Measurements from ENCODE around the gene LRMDA. TPM values are rescaled to one million over a fixed set of nuclear protein-coding genes. Genes with fewer than 3 reads are reported as not detected.

Gene LRMDA
- total RNA-seq, 1 donor from 2014 or later = 4.5 TPM

DNA sequence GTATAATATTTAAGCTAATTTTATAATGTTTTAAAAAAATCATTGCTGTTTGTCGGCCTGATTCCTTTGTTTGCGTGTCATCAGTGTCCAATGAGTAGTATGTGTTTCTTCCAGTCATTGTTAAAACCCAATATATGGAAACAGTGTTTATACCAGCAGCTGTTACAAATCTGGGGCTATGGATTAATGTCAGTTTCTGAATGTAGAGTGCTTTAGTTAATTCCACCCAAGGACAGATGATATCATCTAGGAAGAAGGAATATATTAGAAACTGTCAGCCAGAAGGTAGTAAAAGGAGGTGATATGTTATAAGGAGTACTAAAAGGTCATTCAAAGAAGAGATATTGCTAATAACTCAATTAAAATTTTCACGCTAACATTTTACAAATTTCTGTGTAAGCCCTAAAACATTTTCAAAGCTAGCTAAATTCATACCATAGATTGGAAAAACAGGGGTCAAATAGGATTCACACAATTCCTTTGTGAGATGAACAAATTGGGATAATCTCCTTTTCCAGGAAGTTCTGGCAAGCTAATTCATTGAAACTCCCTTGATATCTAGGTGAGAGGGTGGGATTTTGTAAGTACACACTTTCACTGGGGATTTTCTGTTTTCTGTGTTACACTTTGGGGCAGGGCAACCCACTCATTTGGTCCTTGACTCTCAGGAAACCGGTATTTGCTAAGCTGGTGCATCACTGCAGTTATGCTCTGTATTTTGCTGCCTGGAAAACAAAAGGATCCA, 448.8 kb downstream of the LRMDA start:
- no peak for DNase-seq (ENCODE audit: low spot score)
- intact Hi-C loops (cut with DNase I) = no loop called here

DNA sequence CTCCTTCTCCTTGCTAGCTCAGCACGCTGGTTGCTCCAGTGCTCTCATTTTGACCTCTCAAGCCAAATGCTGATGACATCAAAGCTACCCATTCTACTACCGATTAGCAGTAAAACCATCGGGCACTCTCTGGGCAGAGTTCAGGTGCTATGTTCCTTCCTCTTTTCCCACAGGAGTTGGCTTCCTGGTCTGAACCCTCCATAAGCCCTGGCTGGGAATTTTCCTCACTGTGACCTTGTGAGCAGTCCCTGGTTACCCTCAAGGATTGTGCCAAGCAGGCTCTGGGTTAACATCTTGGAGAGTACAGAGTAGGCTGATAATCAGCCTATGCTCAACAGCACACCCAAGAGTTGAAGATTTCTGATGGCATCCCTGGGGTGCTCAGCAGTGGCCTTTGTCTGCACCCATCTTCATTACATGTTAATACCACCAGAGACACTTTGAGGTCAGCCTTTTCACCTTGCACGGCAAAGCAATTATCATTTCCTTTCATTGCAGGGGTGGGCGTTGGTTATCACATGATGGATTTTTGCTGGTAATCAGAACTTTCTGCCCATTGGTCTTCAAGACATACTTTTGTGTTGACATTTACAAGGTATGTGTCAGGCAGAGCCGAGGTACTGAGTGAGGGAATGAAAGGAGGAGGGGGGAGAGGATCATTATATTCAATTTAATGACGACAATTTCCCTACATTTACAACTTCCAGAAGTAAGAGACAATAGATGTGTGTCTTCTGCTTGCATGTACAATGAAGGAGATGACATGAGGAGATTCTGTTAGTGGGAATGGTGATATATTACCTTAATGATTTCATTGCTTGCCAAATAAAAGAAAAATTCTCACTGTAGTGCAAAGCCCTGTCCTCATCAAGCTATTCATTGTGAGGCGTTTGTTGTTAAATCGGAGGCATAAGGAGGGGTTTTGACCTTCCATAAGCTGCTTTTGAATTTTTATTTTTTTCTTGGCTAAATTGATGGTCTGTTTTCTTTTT, 452.0 kb downstream of the LRMDA start:
- no peak for DNase-seq (ENCODE audit: low spot score)
- intact Hi-C loops (cut with DNase I) = no loop called here

DNA sequence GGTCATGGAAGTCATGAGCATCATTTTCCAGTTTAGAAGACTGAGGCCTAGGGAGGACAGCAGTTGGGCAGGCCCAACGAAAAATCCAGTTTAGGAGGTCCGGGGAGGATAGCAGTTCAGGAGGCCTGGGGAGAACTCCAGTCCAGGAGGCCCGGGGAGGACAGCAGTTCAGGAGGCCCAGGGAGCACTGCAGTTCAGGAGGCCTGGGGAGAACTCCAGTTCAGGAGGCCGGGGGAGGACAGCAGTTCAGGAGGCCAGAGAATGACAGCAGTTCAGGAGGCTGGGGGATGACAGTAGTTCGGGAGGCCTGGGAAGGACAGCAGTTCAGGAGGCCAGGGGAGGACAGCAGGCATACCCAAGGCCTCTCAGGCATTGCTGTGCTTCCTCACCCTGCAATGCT, 453.4 kb downstream of the LRMDA start:
- DNase-seq (ENCODE audit: low spot score) = no peak
- intact Hi-C loops (cut with DNase I) = no loop called here

DNA sequence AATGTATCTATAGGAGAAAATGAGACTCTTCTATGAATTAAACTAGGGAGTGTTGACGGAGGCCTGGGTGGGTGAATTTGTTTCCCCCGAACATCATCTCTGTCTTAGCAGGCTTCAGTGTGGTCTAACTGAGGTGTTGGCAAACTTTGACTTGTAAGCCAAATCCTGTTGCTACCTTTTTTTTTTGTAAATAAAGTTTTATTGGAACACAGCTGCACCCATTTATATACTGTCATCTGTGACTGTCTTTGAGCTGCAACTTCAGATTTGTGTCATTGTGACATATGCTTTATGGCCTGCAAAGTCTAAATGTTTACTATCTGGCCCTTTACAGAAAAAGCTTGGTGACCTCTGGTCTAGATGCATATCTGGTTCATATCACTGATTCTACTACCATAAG, 455.9 kb downstream of the LRMDA start:
- no peak for DNase-seq (ENCODE audit: low spot score)
- intact Hi-C loops (cut with DNase I) = no loop called here

DNA sequence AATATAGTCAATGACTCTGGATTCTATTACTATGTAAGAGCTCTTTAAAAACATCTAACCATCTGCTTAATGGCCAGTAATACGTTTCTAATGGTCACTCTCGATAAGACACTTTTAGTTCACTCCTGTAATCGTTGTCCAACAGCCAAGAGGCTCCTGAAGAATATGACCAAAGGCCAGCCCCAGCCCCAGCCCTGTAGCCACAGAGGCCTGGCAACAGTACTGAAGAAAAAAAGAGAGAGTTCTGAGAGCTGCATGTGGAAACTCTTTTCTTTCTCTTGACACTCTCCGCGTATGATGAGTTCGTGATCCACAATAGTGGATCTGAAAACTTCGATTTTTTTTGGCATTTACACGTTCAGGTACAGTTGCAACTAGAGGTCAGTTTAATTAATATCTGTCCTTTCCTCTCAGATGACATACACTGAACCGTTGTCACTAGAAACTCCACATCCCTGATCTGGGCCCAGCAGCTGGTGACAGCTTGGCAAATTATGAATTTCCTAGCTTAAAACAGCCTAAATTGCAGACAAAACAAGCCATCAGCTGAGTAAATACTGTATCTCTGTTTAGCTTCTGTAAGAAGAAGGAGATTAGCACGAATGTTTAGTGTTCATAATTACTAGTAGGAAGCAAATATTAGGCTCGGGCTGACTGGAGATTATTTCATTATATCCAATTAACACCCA, 456.7 kb downstream of the LRMDA start:
- intact Hi-C loops (cut with DNase I) = no loop called here
- DNase-seq (ENCODE audit: low spot score) = no peak

DNA sequence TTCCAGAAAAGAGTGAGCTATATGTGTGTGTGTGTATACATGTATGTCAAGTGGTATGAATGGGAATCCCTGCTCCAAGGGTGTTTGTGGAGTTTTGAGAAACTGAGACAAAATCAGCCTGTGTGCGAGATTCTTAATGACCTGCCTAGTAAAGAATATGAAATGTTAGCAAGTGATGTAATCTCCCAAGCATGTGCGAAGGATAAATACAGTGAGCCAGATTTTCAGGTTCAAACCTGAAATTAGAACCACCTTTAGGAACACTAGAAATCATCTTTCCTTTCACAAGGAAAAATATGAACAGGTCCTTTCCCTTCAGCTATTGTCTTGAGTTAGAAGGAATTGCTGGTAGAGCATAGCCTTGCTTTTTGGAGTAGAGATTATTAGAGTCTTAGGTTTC, 457.6 kb downstream of the LRMDA start:
- no peak for DNase-seq (ENCODE audit: low spot score)
- intact Hi-C loops (cut with DNase I) = no loop called here

DNA sequence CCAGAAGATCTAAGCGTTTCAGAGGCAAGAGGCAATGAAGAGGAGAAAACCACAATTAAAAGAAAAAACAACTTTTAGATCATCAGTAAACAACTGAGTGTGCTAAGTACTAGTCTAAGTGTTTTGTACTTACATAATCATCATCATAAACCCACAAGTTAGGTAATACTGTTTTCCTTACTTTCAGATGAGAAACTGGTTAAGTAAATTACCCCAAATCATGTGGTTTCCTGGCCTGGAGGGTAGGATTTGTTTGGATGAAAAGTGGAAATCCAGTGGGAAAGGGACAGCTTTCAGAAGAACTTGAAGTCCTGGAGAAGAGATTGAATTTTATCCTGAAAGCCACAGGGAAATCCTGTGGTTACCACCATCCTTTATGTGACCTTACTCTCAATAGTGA, 463.3 kb downstream of the LRMDA start:
- intact Hi-C loops (cut with DNase I) = no loop called here
- DNase-seq (ENCODE audit: low spot score) = no peak

DNA sequence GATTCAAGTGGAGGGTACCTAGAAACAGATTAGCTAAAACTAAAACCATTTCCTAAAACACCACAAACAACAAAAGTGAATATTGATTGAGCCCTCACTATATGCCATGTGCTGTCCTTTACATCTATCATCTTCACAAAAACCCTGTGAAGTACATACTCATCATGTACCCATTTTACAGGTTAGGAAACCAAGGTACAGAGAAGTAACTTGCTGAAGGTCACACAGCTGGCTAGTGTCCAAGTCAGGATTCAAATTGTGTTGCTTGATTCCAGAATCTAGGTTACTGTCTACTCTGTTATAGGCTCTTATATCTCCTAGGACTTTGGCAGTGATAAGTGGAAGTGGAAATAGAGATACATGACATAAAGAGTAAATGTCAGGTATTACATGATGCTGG, 463.8 kb downstream of the LRMDA start:
- intact Hi-C loops (cut with DNase I) = no loop called here
- DNase-seq (ENCODE audit: low spot score) = no peak

DNA sequence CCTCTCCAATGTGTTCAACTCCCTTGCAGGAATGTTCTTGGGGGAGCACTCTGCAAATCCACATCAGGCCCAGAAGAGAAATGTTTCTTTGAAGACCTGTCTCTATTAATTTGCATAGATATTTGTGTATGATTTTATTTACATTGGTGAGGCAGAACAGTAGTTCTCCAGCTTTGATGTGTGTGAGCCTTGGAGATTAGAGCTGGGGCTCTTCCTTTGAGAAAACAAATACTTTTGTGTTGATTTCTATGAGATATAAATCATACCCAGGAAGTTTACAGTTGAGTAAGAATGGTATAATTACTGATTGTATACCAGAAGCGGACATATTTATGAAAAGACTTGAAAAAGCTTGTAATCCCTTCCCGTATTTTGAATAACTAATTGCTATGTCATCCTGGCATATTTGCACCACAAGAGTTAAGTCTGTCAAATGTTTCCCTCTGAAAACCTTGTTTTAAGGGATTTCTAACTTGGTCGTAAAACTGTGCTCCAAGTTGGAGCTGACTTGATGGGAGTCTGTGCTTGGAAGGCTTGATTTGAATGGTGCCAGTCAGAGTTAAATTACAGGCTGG, 468.5 kb downstream of the LRMDA start:
- DNase-seq (ENCODE audit: low spot score) = no peak
- intact Hi-C loops (cut with DNase I) = no loop called here

DNA sequence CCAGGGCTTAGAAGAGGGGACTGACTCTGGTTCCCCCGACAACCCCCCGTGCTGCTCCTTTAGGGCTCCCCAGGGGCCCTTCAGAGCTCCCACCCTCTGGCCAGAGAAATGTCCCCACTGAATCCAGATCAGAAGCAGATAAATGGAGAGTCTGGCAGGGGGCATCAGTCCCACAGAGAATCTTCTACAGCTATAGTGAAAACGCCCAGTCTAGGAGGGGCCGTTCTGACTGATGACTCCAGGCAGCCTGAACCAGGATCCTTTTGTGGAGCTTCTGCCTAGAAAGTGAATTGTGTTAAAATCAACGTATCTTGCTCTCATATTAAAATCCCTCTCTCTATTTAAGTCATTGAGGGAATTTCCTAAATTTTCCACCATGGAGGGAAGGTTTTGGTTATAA, 471.4 kb downstream of the LRMDA start:
- DNase-seq (ENCODE audit: low spot score) = no peak
- intact Hi-C loops (cut with DNase I) = no loop called here

DNA sequence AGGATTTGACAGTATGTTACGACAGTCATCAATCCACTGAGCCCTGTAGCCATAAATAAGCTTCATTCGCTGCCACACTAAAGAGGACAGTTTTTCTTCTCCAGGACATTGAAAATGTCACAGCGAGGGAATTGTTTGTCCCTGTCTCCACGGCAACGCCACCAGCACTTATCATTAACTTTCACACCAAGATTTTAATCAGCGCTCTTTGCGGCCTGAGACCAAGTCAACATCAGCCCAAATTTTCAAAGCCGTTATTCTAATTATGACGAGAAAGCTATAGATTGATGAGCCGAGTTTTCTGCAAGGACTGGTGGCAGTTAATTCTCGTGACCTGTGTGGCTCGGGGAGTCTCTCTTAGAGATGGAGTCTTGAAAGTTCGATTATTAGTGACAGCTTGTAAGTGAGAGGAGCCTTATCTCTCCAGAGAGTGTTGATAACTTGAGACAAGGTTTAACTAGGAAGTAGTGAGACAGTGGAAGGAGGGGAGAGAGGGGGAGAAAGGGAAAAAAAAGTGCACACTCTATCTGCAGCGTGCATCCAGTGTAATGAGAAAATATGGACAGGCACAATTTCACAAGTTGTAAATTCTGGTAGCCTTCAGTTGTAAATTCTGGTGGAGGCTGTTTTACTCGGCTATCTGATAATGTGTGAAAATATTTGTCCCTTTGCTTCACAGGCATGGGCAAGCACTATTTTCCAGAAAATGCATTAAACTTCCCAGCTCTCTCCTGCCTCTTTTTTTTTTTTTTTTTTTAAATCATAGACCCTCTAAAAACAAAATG, 473.3 kb downstream of the LRMDA start:
- DNase-seq (ENCODE audit: low spot score) = no peak
- intact Hi-C loops (cut with DNase I) = no loop called here

DNA sequence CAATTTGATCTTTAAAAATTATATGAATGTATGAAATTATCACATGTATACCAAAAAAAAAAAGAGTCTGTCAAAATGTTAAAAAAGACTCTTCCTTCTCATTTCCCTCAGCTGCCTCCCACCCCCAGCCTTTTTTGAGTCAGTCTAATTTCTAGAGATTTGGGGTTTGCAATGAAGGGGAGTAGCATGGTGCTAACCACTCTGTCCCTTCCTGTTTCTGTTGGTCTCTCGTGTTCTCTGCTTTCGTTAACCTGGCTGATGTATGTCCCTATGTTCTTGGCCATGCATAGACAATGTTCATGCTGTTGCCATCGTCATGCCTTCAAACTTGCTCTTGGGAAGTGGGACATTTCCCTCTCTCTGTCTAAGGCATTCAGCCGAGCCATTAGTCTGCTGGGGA, 474.1 kb downstream of the LRMDA start:
- intact Hi-C loops (cut with DNase I) = no loop called here
- no peak for DNase-seq (ENCODE audit: low spot score)

DNA sequence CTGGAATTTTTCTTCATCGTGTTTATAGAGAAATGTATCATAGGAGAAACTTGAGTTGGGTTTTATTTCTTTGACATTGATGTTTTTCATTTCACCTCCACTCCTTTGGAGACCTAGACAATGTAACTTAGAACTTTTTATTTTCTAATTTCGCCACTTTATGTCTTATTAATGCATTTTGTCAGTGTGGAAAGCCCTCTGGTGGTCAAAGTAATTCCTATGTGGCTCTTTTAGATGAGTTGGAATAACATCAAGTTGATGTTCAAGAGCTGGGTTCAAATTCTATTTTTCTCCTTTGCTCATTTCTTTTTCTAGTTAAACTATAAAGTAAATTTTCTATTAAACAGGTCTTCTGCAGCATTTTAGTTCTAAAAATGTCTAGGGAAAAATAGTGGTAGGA, 478.6 kb downstream of the LRMDA start:
- DNase-seq (ENCODE audit: low spot score) = no peak
- intact Hi-C loops (cut with DNase I) = loop anchor here (5.0 kb wide), 1 partner anchor 513 kb away; no protein-coding TSS in a partner anchor

DNA sequence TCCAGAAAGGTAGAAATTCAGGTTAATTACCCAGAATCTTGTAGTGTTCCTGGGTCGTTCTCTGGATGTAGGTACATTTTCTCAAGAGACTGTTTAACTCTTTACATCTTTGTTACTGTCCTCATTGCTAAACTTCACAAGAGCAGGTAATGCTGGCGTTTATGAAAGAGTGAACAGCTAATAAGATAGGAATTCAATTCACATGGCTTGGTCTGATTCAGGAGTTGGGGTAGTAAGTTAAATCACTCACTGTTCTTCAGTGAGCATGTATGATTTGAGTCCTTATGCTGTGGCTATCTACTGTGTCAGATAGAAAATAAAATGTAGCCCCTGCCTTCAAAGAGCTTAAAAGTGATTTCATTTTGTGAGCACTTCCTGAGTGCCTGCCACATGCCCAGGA, 480.0 kb downstream of the LRMDA start:
- DNase-seq (ENCODE audit: low spot score) = no peak
- intact Hi-C loops (cut with DNase I) = loop anchor here (5.0 kb wide), 1 partner anchor 514 kb away; no protein-coding TSS in a partner anchor

DNA sequence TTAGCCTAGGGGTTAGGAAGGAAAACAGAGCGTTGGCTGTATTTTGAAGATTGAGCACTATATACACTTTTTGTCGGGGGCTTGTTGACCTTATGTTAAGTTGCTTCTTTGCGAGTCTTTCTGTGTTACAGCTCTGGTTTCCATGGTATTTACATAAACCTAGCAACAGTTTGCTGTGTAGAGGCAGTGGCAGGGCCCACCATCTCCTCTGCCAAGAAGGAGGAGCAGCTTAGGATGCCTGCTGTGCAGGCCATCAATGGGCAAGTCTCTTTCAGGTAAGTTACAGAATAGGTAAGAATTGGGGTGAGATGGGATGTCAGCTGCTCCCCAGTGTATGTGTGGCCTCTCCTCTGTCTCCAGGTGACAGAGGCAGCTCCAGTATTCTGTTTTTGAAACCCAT, 485.5 kb downstream of the LRMDA start:
- DNase-seq (ENCODE audit: low spot score) = no peak
- intact Hi-C loops (cut with DNase I) = no loop called here

DNA sequence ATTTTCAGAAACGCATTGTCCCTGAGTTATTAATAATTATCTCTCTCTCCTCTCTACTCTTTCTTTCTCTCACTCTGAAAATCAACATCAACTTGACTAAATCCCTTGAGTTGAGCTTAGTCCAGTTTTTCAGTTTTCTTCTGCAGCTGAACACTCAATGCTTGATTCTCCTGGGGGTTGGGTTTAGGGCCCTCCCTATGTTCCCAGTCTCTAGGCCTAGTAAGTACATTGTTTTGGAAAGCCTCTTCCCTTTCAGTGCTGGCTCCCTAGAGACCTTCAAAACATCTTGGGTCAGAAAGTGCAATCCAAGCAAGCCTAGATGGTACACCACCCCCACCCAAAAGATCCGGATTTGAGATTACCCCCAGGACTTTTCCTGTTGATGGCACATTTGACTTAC, 488.5 kb downstream of the LRMDA start:
- intact Hi-C loops (cut with DNase I) = no loop called here
- DNase-seq (ENCODE audit: low spot score) = no peak

DNA sequence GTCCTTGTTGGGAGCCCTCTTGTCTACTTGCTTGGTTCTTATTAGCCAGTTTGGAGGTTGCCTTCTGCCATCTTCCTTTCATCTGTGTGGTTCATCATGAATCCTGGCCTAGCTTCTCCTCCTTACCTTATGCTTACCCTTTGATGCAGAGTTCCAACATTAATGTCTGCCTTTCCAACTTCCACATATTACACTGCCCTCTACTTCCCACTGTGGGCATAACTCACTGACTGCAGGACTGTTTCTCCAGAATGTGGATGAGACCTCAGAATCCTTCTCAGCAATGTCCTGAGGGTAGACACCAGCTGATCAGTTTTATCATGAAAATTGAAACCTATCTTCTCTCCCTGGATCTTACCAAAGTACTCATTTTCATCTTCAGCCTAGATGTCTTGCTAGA, 491.0 kb downstream of the LRMDA start:
- no peak for DNase-seq (ENCODE audit: low spot score)

DNA sequence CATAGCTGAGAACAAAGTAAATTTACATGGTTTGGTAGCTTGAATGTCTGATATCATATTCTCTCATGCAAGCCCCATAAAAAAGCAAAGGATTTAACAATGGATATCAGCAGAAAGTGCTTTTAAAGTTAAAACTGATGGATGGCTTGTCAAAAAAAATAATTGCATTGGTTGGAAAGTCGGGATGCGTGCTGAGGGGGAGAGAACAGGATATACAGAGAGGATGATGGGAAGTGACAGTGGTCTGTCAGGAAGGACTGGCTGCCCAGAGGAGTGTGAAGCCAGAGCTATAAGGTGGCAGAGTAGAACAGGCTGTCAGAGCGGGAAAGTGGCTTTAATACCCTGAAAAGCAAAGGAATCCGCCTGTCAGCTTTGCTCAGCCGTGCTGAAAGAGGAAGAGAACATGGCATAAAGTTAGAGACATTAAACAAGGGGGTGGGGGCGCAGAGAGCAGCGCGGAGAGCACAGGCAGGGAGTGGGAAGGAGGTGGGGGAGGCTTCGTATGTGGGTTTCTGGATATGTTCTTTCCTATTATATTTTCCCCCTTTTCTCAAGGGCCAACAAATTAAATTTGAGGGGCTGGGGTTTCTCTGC, 493.0 kb downstream of the LRMDA start:
- intact Hi-C loops (cut with DNase I) = no loop called here
- DNase-seq (ENCODE audit: low spot score) = no peak

More for the DNA sequence above, 491.0 kb downstream of the LRMDA start:
- intact Hi-C loops (cut with DNase I) = no loop called here

DNA sequence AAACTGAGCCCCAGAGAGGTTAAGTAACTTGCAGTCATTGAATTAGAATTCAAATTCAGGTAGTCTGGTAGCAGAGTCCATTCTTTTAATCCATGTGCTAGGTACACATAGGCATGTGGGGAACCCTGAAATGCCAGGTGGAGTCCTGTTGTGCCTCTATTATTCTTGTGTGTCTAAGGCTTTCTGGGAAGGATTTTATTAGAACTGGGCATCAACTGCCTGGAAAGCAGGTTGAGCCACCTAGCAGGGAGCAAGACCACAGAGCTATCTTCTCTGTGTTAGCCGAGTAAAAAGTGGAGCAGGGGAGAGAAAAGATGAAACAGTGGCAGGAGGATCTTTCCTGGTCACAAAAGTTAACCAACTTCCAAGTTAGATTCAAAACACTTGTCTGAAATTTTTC, 494.6 kb downstream of the LRMDA start:
- DNase-seq (ENCODE audit: low spot score) = no peak
- intact Hi-C loops (cut with DNase I) = loop anchor here (5.0 kb wide), 1 partner anchor 524 kb away; the partner anchor contains the start of gene ZNF503
